Fibroblast of lung (primary cell): ENCODE data around the gene MAML3.

ENCODE experiments used
- CTCF ChIP-seq, 2 donors: IDR thresholded peaks in 1 of 2; conservative IDR thresholded peaks in 1 of 2; 1 replicate in 1 of 2; 2 replicates in 1 of 2; pipeline ENCODE4 v1.5.1; 2011 to 2012; ENCODE audit warnings: low read length in 2 of 2, control low read depth in 1 of 2, inconsistent platforms in 1 of 2, low read depth in 1 of 2, mild to moderate bottlenecking in 1 of 2
- EZH2 ChIP-seq: IDR thresholded peaks from 2 replicates; pipeline ENCODE4 v1.5.1; 2012; ENCODE audit warnings: low read length, control low read depth, mild to moderate bottlenecking; ENCODE audit errors: missing control alignments

GRCh38 chr4:140141210-140141835, 12.7 kb downstream of the MAML3 start:
- TF ChIP-seq EZH2 (no peak), CTCF (conservative IDR thresholded peaks at IDR 0.05 in 1 of 2, IDR thresholded peaks at IDR 0.05 in 1 of 2; ENCODE audit: low read depth in 1 of 2, low read length in 2 of 2) (no peak)
